Glomerular visceral epithelial cell (primary cell): ENCODE results near the gene SLC5A12.
A peak's percentile ranks its signal among the peaks of the same experiment; 100 is the strongest.
"Not testable (repeated sequence)": the region's sequence is repeated elsewhere in the genome, so short reads cannot be mapped to it uniquely, and the experiment has no call there.

ENCODE experiments used
- DNase-seq: peaks from one replicate; pipeline ENCODE4 v3.0.0-alpha.2; 2016; ENCODE audit errors: extremely low spot score

SLC5A12 gene

DNA sequence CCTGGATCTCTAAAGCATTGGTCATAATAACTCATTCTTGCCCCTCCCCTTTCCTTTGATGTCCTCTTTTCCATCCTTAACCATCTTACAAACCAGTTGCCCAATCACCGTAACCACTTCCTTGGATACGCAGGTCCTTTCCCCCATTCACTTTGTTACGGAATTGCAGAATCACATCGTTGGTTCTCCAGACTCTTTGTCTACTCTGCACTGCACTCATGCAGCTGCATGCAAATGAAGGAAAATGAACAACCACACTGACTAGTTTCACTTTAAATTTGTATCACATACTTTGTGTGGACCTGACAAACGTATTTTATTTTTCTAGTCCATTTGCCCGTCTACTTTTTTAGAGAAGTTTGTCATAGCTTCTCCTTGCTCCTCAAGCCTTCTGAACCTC lies 69.9 kb downstream of the SLC5A12 start:
- no peak for DNase-seq

DNA sequence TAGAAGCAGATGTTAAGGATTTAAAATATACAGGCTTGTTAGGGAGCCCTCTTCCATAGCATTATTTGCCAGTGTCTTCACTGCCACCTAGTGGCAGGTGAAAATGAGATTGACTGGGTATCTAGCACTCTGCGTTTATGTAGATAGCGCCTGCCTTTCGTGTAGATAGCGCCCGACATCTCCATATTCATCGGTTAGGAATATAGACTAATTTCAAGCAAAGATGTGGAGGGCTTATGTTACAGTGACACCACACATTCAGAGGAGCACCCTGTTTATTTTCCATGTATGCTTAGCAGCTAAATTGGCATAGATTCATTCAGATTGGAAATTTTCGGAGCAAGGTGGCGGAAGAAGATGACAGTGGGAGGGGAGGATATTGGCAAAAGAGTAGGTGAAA lies 72.0 kb downstream of the SLC5A12 start:
- DNase-seq = peak; percentile 38

DNA sequence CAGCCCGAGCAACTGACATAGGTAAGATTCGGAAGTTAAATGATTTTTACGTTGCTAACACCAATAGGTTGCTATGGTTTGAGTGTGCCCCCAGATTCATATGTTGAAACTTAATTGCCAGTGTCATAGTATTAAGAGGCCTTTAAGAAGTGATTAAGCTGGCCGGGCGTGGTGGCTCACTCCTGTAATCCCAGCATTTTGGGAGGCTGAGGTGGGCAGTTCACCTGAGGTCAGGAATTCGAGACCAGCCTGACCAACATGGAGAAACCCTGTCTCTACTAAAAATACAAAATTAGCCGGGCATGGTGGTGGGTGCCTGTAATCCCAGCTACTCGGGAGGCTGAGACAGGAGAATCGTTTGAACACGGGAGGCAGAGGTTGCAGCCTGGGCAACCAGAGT lies 78.5 kb downstream of the SLC5A12 start:
- DNase-seq = not testable (repeated sequence)

DNA sequence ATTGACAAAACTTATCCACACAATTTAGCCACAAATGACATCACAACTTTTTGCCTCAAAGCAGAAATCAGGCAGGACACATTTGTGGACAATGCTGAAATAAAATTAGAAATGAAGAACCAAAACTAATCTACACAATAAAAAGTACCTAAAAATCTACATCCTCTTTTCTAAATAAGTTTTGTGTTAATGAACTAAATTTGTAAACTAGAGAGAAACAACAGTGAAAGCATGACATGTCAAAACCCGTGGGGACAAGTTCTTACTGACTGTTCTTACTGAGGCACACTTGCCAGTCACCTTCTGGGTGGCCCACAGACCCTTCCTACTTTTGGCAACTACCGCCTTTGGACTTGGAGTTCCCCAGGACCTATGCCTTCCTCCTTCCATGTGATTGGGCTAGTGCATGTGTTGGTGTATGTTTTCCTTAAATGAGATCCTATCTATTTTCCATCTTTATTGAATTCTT lies 89.1 kb downstream of the SLC5A12 start:
- no peak for DNase-seq

DNA sequence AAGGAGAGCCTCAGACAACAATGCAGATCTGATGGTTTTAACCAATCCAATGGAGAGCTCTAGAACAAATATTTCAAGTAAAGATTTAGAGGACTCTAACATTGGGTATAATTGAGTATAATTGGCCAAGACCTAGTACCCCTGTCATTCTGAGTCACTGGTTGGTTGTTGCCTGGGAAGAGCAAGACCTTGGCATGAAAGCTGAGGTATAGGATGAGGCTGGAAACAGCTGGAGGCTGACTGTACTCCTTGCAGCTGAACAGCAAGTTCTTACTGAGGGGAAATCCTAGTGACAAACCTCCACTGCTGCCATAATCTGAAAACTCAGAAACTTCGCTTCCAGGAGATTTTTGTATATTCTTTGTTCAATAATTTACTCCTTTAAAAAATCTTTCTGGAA lies 95.5 kb downstream of the SLC5A12 start:
- DNase-seq = no peak

DNA sequence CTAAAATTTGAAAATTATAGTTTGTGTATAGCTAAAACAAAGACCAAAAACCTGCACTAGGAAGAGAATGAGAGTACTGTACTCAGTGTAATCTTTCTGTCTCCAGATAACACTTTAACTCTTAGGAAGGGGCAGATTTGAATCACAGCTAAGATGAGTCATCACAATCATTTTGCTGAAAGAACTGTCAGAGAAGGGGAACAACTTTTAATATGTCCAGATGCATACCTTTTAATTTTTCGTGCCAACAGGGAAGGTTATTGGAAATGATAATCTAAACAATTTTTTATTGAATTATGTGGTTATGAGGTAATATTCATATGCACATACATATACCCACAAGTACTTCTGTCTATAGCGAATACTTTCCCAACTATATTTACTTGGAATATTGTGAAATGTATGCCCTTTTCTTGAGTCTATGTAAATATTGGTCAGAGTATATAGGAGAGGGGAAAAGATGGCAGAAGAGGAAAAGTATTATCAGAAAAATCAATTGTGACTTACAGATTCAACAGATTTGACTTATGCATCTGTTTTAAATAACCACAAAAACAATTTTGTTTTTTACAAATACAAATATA lies 98.7 kb downstream of the SLC5A12 start:
- DNase-seq = no peak

DNA sequence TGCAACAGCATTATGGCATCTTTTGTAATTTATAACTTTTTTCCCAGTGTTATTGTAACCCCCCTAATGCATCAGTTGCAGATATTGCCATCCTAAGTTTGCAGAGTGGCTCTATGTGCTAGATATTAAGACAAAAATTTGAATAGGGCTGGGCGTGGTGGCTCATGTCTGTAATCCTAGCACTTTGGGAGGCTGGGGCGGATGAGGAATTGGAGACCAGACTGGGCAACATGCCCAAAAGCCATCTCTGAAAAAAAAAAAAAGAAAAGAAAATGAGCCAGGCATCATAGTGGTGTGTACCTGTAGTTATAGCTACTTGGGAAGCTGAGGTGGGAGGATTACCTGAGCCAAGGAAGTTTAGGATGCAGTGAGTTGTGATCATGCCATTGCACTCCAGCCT lies 99.7 kb downstream of the SLC5A12 start:
- DNase-seq = no peak

DNA sequence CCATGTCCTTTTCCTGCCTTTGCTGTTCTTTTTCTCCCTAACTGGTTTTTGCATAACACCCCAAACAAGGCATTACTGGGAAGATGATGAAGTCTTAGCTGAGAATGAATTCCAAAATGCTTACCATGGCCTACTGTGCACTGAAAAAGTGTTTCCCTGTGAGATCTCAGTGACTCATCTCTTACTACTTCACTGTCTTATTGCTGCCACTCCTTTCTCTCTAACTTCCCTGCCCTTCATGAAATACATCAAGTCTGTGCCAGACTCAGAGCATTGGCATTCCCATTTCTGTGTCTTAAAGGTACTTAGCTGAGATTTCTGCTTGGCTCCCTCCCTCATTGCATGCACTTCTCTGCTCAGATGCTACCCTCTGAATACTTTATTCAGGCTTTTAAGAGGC lies 100.7 kb downstream of the SLC5A12 start:
- no peak for DNase-seq

DNA sequence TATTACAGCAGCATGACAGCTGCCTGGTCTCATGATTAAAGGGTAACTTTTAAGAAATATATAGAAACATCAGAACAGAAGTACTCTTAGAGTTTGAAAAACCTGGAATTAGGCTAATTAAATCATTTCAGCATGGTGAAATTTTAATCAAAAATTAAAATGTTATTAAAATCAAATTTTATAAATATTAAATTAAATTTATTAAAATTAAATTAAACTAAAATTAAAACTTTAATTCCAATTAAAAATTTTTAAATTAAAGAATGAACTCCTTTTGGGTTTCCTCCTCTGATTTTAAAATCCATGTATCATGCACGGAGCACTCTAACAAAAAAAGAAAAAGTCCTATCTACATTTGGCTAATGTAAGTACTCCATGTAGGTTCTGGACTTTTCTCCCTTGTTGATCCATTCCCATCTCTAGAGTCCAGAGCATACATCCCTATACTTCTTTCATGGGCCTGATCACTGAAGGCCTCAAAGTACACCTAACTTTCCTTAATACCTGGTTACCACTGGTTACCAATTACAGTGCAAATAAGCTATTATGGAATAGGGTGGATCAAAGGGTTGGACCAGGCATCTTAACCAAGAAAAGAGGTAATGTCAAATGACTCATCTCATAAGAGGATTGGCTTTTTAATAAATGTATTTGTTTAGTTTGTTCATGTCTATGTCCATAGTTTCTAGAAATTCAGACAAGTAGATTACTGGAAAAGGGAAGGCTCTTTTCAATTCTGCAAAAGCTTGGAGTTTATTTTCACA lies 101.4 kb downstream of the SLC5A12 start:
- no peak for DNase-seq

DNA sequence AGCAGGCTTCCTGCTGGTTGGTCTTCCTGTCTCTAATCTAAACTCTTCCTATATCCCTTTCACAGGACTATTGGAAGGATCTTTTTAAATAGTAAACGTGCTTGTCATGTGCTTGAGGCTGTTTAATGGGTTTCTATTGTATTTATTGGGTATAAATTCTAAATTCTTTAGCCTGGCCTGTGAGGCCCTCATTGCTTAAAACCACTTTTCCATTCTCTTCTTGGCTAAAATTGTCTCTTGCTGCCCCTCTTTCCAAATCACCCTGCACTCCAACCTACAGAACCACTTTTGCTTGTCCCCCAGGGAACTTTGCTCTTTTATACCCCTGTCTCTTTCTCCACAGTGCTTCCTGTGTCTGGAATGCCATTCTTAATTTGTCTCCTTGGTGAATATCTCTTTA lies 103.4 kb downstream of the SLC5A12 start:
- DNase-seq = no peak
